T-cell (primary cell): ENCODE results near the gene SPINK6. TPM values are rescaled to one million over a fixed set of nuclear protein-coding genes. Genes with fewer than 3 reads are reported as not detected.
A peak's percentile ranks its signal among the peaks of the same experiment; 100 is the strongest.

Experiments
- ATAC-seq, 4 experiments: fragments of 200-7000 bp in 3 of 4; fragments of 150-1000 bp in 1 of 4; cut with Tn5 transposase; replicated peaks in 1 of 4; 1 replicate in 3 of 4; 2 replicates in 1 of 4; pipeline ENCODE4 v1.10.0; 2021; ENCODE audit warnings: moderate library complexity in 3 of 4, mild to moderate bottlenecking in 2 of 4, moderate number of reproducible peaks in 1 of 4
- CTCF ChIA-PET, 2 donors: fragments of 300-600 bp; sonication (Branson Sonifier 250); formaldehyde crosslinking; loops; one replicate each; lab custom pipeline; 2022; ENCODE audit warnings: antibody characterized with exemption in 2 of 2; lab: Charles Lee
- POLR2A ChIA-PET, 2 donors: fragments of 300-600 bp; sonication (Branson Sonifier 250); formaldehyde crosslinking; loops; one replicate each; lab custom pipeline; 2022; ENCODE audit warnings: antibody characterized with exemption in 2 of 2; lab: Charles Lee
- DNase-seq, 35 experiments: peaks; one replicate each; pipeline versions ENCODE4 v3.0.0 to v3.0.0-alpha.2; 2013 to 2023
- H3K27ac ChIP-seq: one replicate; pipeline ENCODE4 v1.5.1; 2013; ENCODE audit warnings: low read length
- H3K27me3 ChIP-seq, 2 experiments: replicated peaks in 1 of 2; 1 replicate in 1 of 2; 2 replicates in 1 of 2; pipeline versions ENCODE4 v1.6.1 to v1.7.0; 2013; ENCODE audit warnings: low read length in 1 of 2, mixed read lengths in 1 of 2; ENCODE audit not compliant: control insufficient read depth in 2 of 2, insufficient read depth in 2 of 2; ENCODE audit errors: extremely low read depth in 1 of 2
- H3K36me3 ChIP-seq, 2 donors: 1 replicate in 1 of 2; 2 replicates in 1 of 2; pipeline versions ENCODE4 v1.6.1 to v1.7.0; 2013; ENCODE audit warnings: low read length in 1 of 2; ENCODE audit not compliant: control insufficient read depth in 2 of 2, insufficient read depth in 1 of 2; ENCODE audit errors: extremely low read depth in 1 of 2
- H3K4me1 ChIP-seq, 2 experiments: 1 replicate in 1 of 2; 2 replicates in 1 of 2; pipeline versions ENCODE4 v1.6.1 to v1.7.0; 2013; ENCODE audit warnings: low read length in 2 of 2, mixed read lengths in 1 of 2; ENCODE audit not compliant: insufficient read depth in 2 of 2, control insufficient read depth in 1 of 2; ENCODE audit errors: extremely low read depth in 1 of 2
- H3K4me3 ChIP-seq, 2 donors: 1 replicate in 1 of 2; 2 replicates in 1 of 2; pipeline versions ENCODE4 v1.5.1 to v1.7.0; 2013; ENCODE audit warnings: mild to moderate bottlenecking in 2 of 2, low read length in 1 of 2, moderate library complexity in 1 of 2; ENCODE audit not compliant: control insufficient read depth in 1 of 2; ENCODE audit errors: extremely low read depth in 1 of 2
- H3K9me3 ChIP-seq: 2 replicates; pipeline ENCODE4 v1.7.0; 2013
- H3K27ac Mint-ChIP-seq, 2 donors: one replicate each; pipeline ENCODE4 v1.8.0; 2020 to 2021; ENCODE audit warnings: mild to moderate bottlenecking in 2 of 2, mixed read lengths in 2 of 2
- H3K27me3 Mint-ChIP-seq, 2 donors: one replicate each; pipeline ENCODE4 v1.8.0; 2021 to 2022; ENCODE audit warnings: mixed read lengths in 2 of 2
- H3K36me3 Mint-ChIP-seq: one replicate; pipeline ENCODE4 v1.8.0; 2021; ENCODE audit warnings: mixed read lengths
- H3K4me1 Mint-ChIP-seq, 3 donors: one replicate each; pipeline ENCODE4 v1.8.0; 2020 to 2022; ENCODE audit warnings: mixed read lengths in 3 of 3, mild to moderate bottlenecking in 1 of 3
- H3K4me3 Mint-ChIP-seq, 3 donors: one replicate each; pipeline ENCODE4 v1.8.0; 2020 to 2022; ENCODE audit warnings: mild to moderate bottlenecking in 3 of 3, mixed read lengths in 3 of 3, moderate library complexity in 3 of 3
- H3K9me3 Mint-ChIP-seq, 3 donors: one replicate each; pipeline ENCODE4 v1.8.0; 2020 to 2022; ENCODE audit warnings: mixed read lengths in 3 of 3
- WGBS: methylation state at CpG from one replicate; pipeline ENCODE4 v1.1.5; 2013; ENCODE audit warnings: missing lambda C conversion rate; ENCODE audit not compliant: insufficient coverage; 5-methylcytosine and 5-hydroxymethylcytosine counted together
- total RNA-seq, 35 experiments: library from RNA in 6 of 35; stranded (reverse) in 6 of 35; fragments of 120-200 nt in 1 of 35; gene quantifications; one replicate each; pipeline versions ENCODE4 v1.2.1 to v1.2.4 and lab custom pipeline; 2013 to 2026

The SPINK6 gene
- total RNA-seq, 5 donors from 2014 or later (not counting 1 experiment from before 2014, with no cell fraction given), result not detected

- Histone ChIP-seq H3K9me3 (no peaks in the 10 kb centered on the region), H3K36me3 (no peaks in the 10 kb centered on the region), H3K27ac (no peak overlapping the region), H3K4me1 (no peaks in the 10 kb centered on the region), H3K4me3 (no peak overlapping the region), H3K27me3 (no peaks in the 10 kb centered on the region)
- Mint-ChIP-seq H3K27me3 (peaks cover 1 to 27% of the 10 kb centered on the region in 2 donors), H3K36me3 (no peaks in the 10 kb centered on the region), H3K27ac (no peak overlapping the region), H3K9me3 (no peaks in the 10 kb centered on the region), H3K4me1 (no peaks in the 10 kb centered on the region), H3K4me3 (no peak overlapping the region)
- ATAC-seq (no peak), DNase-seq (no peak)
- 60% methylated on average over 1 of the region's 2 CpGs for WGBS
- POLR2A ChIA-PET, result interaction anchor here in 1 of 2 donors (0.6 kb wide), 1 partner anchor 971 kb away, joined by 5 read pairs; no protein-coding TSS in a partner anchor
- CTCF ChIA-PET, result no interaction called here
Measured at GRCh38 chr5:148172377-148172776, 30.5 kb upstream of the SPINK6 start.

- POLR2A ChIA-PET, result no interaction called here
- peaks cover 4 to 31% of the 10 kb centered on the region in 2 donors for H3K27me3 Mint-ChIP-seq
- no peak for ATAC-seq
Measured at GRCh38 chr5:148176480-148176879, 26.4 kb upstream of the SPINK6 start.

GRCh38 chr5:148177207-148177606 is 25.6 kb upstream of the SPINK6 start:
- no peaks in the 10 kb centered on the region for H3K4me1 ChIP-seq
- POLR2A ChIA-PET, result no interaction called here
- Mint-ChIP-seq H3K27me3 (peaks cover 5 to 31% of the 10 kb centered on the region in 2 donors), H3K9me3 (no peaks in the 10 kb centered on the region), H3K4me3 (no peak overlapping the region), H3K4me1 (no peaks in the 10 kb centered on the region), H3K27ac (no peak overlapping the region), H3K36me3 (no peaks in the 10 kb centered on the region)
- no peaks in the 10 kb centered on the region for H3K27me3 ChIP-seq
- ATAC-seq (no peak), DNase-seq (no peak)
- H3K36me3 ChIP-seq, result no peaks in the 10 kb centered on the region
- no peak overlapping the region for H3K4me3 ChIP-seq
- no CpG with 5 or more reads among the region's 1 CpG for WGBS
- no peak overlapping the region for H3K27ac ChIP-seq
- H3K9me3 ChIP-seq, result no peaks in the 10 kb centered on the region
- CTCF ChIA-PET, result no interaction called here

More at GRCh38 chr5:148176480-148176879, 26.4 kb upstream of the SPINK6 start:
- Mint-ChIP-seq H3K4me1 (no peaks in the 10 kb centered on the region), H3K36me3 (no peaks in the 10 kb centered on the region), H3K27ac (no peak overlapping the region), H3K9me3 (no peaks in the 10 kb centered on the region), H3K4me3 (no peak overlapping the region)
- WGBS, result 60% methylated on average over 1 of the region's 2 CpGs
- H3K9me3 ChIP-seq, result no peaks in the 10 kb centered on the region
- H3K4me1 ChIP-seq, result no peaks in the 10 kb centered on the region
- no peak for DNase-seq
- no peak overlapping the region for H3K27ac ChIP-seq
- no peaks in the 10 kb centered on the region for H3K27me3 ChIP-seq
- H3K36me3 ChIP-seq, result no peaks in the 10 kb centered on the region
- CTCF ChIA-PET, result interaction anchor here in 1 of 2 donors (2.3 kb wide), 1 partner anchor 554 kb away, joined by 9 read pairs; no protein-coding TSS in a partner anchor
- no peak overlapping the region for H3K4me3 ChIP-seq

- ATAC-seq, result no peak
Measured at GRCh38 chr5:148179234-148179824, 23.5 kb upstream of the SPINK6 start.

GRCh38 chr5:148186248-148187003 is 16.4 kb upstream of the SPINK6 start:
- H3K9me3 Mint-ChIP-seq, result no peaks in the 10 kb centered on the region
- H3K36me3 ChIP-seq, result no peaks in the 10 kb centered on the region
- H3K27ac ChIP-seq, result no peak overlapping the region
- ChIA-PET POLR2A (no interaction called here), CTCF (interaction anchor here in 1 of 2 donors (1.7 kb wide), 1 partner anchor 545 kb away, joined by 4 read pairs; no protein-coding TSS in a partner anchor)
- no peak overlapping the region for H3K4me3 ChIP-seq
- DNase-seq (peak in 1 of 35 experiments; percentile 1), ATAC-seq (no peak)
- no peak overlapping the region for H3K27ac Mint-ChIP-seq
- no peaks in the 10 kb centered on the region for H3K9me3 ChIP-seq
- no peaks in the 10 kb centered on the region for H3K4me1 ChIP-seq
- H3K27me3 Mint-ChIP-seq, result peaks cover 13 to 14% of the 10 kb centered on the region in 2 donors
- no peaks in the 10 kb centered on the region for H3K27me3 ChIP-seq
- no peaks in the 10 kb centered on the region for H3K36me3 Mint-ChIP-seq
- no CpG with 5 or more reads among the region's 3 CpGs for whole genome bisulfite sequencing
- no peak overlapping the region for H3K4me3 Mint-ChIP-seq
- H3K4me1 Mint-ChIP-seq, result no peaks in the 10 kb centered on the region

More at GRCh38 chr5:148179234-148179824, 23.5 kb upstream of the SPINK6 start:
- Mint-ChIP-seq H3K9me3 (no peaks in the 10 kb centered on the region), H3K4me3 (no peak overlapping the region), H3K27ac (no peak overlapping the region), H3K27me3 (peaks cover 5 to 26% of the 10 kb centered on the region in 2 donors), H3K4me1 (no peaks in the 10 kb centered on the region), H3K36me3 (no peaks in the 10 kb centered on the region)
- WGBS, result no CpG with 5 or more reads among the region's 3 CpGs
- Histone ChIP-seq H3K27me3 (no peaks in the 10 kb centered on the region), H3K9me3 (no peaks in the 10 kb centered on the region), H3K4me3 (no peak overlapping the region), H3K27ac (no peak overlapping the region), H3K36me3 (no peaks in the 10 kb centered on the region), H3K4me1 (no peaks in the 10 kb centered on the region)
- ChIA-PET CTCF (interaction anchor here (0.6 to 1.7 kb wide), 8 partner anchors 195 to 560 kb away, joined by 3 to 12 read pairs (median 5); no protein-coding TSS in a partner anchor), POLR2A (no interaction called here)
- DNase-seq, result peak in 4 of 35 experiments; percentile 2 to 67 (median 4)

GRCh38 chr5:148191010-148191409 is 11.8 kb upstream of the SPINK6 start:
- peaks cover 6 to 7% of the 10 kb centered on the region in 2 donors for H3K27me3 Mint-ChIP-seq
- Histone ChIP-seq H3K4me1 (no peaks in the 10 kb centered on the region), H3K36me3 (no peaks in the 10 kb centered on the region), H3K27ac (no peak overlapping the region), H3K4me3 (no peak overlapping the region), H3K9me3 (no peaks in the 10 kb centered on the region), H3K27me3 (no peaks in the 10 kb centered on the region)
- CTCF ChIA-PET, result no interaction called here
- H3K27ac Mint-ChIP-seq, result no peak overlapping the region
- DNase-seq, result no peak
- no peaks in the 10 kb centered on the region for H3K4me1 Mint-ChIP-seq
- H3K9me3 Mint-ChIP-seq, result no peaks in the 10 kb centered on the region
- ATAC-seq, result no peak
- no peak overlapping the region for H3K4me3 Mint-ChIP-seq
- POLR2A ChIA-PET, result no interaction called here
- no peaks in the 10 kb centered on the region for H3K36me3 Mint-ChIP-seq
- WGBS, result no CpG with 5 or more reads among the region's 1 CpG
